ENCODE data around the gene PCDHA1. TPM values are rescaled to one million over a fixed set of nuclear protein-coding genes. Genes with fewer than 3 reads are reported as not detected.

Gene PCDHA1
- total RNA-seq, 1 donor from 2014 or later = not detected

DNA sequence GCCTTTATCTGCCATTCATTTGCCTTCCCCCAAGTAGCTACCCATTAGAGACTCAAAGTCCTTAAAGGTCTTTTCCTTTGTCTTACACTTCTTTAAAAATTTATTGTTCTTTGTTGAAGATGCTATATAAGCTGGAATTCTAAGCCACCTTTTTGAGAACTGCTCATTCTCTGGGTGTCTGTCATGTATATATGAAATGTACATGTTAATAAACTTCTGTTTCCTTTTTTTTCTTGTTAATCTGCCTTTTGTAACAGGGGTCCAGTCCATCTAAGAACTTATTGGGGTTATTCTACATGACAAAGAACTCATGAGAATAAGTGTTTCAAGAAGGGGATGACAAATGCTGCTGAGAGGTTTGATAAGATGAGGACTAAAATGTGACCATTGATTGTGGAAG is 221.9 kb downstream of the PCDHA1 start:
- no peak for DNase-seq (ENCODE audit: low spot score)
- H3K36me3 Mint-ChIP-seq (ENCODE audit: low read depth) = peaks cover 20% of the 10 kb centered on the region
- no peak overlapping the region for H3K27ac Mint-ChIP-seq (ENCODE audit: unreplicated experiment)
- H3K9me3 Mint-ChIP-seq (ENCODE audit: low read depth) = no peaks in the 10 kb centered on the region
- no peak overlapping the region for H3K4me3 Mint-ChIP-seq (ENCODE audit: unreplicated experiment)
- peaks cover 9% of the 10 kb centered on the region for H3K4me1 Mint-ChIP-seq (ENCODE audit: low read depth)
- TF ChIP-seq, protein P1, sequence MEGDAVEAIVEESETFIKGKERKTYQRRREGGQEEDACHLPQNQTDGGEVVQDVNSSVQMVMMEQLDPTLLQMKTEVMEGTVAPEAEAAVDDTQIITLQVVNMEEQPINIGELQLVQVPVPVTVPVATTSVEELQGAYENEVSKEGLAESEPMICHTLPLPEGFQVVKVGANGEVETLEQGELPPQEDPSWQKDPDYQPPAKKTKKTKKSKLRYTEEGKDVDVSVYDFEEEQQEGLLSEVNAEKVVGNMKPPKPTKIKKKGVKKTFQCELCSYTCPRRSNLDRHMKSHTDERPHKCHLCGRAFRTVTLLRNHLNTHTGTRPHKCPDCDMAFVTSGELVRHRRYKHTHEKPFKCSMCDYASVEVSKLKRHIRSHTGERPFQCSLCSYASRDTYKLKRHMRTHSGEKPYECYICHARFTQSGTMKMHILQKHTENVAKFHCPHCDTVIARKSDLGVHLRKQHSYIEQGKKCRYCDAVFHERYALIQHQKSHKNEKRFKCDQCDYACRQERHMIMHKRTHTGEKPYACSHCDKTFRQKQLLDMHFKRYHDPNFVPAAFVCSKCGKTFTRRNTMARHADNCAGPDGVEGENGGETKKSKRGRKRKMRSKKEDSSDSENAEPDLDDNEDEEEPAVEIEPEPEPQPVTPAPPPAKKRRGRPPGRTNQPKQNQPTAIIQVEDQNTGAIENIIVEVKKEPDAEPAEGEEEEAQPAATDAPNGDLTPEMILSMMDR (IDR thresholded peaks at IDR 0.05) = no peak
- no peaks in the 10 kb centered on the region for H3K27me3 Mint-ChIP-seq (ENCODE audit: low read depth)

DNA sequence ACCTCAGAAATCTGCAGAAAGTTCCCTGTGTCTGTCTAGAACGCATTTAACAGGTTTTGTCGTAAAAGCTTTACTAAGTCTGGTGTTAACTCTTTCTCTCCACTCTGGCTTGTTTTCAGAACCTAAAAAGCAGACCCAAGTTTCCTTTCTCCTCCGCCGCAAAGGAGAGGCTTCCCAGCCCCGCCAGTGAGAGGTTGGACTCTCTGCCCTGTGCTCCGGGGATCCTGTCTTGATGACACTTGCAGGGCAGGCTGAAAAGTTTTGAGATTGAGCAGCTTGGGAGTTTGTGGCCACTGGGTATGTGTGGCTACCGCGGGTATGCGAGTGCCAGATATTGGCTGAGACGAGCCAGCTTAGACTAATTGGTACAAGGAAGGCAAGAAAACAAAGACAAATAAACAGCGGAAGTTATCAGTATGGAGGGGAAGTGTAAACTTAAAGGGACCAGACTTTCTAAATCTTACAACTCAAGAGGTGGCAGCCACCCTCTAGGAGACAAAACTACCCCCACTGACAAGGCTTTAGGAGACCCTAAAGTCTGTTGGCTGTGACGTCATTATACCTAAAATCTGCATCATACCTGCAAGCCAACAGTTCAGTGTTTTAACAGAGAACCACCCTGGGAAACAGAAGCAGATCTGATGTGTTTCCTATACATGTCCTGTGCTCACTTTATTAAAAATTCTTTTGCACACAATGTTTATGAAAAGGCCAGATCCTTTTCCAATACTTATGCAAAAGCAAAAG is 224.3 kb downstream of the PCDHA1 start:
- Mint-ChIP-seq H3K4me1 (ENCODE audit: low read depth) (no peaks in the 10 kb centered on the region), H3K36me3 (ENCODE audit: low read depth) (peaks cover 22% of the 10 kb centered on the region), H3K27ac (ENCODE audit: unreplicated experiment) (no peak overlapping the region), H3K9me3 (ENCODE audit: low read depth) (no peaks in the 10 kb centered on the region), H3K4me3 (ENCODE audit: unreplicated experiment) (no peak overlapping the region), H3K27me3 (ENCODE audit: low read depth) (no peaks in the 10 kb centered on the region)
- DNase-seq (ENCODE audit: low spot score) = no peak
- TF ChIP-seq, protein P1 (IDR thresholded peaks at IDR 0.05) = no peak

DNA sequence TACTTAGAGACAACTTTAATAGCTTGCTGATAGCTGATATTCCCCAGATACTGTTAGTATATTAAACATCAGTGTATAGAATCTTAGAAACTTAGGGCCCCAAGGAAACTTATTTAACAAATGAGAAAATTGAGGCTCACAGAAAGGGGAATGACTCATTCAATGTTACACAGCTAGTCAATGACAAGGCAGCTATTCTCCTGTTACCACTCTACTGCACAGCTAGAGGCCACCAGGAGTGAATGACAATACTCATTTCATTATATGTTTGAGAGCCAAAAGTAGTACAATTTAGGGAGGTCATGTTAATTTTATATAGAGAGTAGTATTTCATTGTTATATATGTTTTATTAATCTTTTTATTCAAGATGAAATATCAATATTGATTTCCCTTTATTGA is 232.0 kb downstream of the PCDHA1 start:
- Mint-ChIP-seq H3K27me3 (ENCODE audit: low read depth) (no peaks in the 10 kb centered on the region), H3K36me3 (ENCODE audit: low read depth) (peaks cover 2% of the 10 kb centered on the region), H3K27ac (ENCODE audit: unreplicated experiment) (no peak overlapping the region), H3K4me1 (ENCODE audit: low read depth) (no peaks in the 10 kb centered on the region), H3K4me3 (ENCODE audit: unreplicated experiment) (no peak overlapping the region), H3K9me3 (ENCODE audit: low read depth) (no peaks in the 10 kb centered on the region)
- TF ChIP-seq, protein P1 (IDR thresholded peaks at IDR 0.05) = no peak
- DNase-seq (ENCODE audit: low spot score) = no peak

DNA sequence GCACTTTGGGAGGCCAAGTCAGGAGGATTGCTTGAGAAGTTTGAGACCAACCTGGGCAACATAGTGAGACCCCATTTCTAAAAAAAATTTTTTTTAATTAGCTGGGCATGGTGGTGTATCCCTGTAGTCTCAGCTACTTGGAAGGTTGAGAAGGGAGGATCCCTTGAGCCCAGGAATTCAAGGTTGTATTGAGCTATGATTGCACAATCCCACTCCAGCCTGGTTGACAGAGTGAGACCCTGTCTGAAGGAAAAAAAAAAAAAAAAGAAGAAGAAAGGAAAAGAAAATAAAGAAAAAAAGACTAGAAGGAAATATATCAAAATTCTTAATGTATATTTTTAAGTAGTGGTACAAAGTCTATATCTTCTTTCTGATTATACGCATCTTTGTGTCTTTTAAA is 236.4 kb downstream of the PCDHA1 start:
- no peak for DNase-seq (ENCODE audit: low spot score)
- Mint-ChIP-seq H3K9me3 (ENCODE audit: low read depth) (peaks cover 3% of the 10 kb centered on the region), H3K27me3 (ENCODE audit: low read depth) (no peaks in the 10 kb centered on the region), H3K4me3 (ENCODE audit: unreplicated experiment) (no peak overlapping the region), H3K36me3 (ENCODE audit: low read depth) (no peaks in the 10 kb centered on the region), H3K27ac (ENCODE audit: unreplicated experiment) (no peak overlapping the region), H3K4me1 (ENCODE audit: low read depth) (no peaks in the 10 kb centered on the region)
- TF ChIP-seq, protein P1 (IDR thresholded peaks at IDR 0.05) = no peak

DNA sequence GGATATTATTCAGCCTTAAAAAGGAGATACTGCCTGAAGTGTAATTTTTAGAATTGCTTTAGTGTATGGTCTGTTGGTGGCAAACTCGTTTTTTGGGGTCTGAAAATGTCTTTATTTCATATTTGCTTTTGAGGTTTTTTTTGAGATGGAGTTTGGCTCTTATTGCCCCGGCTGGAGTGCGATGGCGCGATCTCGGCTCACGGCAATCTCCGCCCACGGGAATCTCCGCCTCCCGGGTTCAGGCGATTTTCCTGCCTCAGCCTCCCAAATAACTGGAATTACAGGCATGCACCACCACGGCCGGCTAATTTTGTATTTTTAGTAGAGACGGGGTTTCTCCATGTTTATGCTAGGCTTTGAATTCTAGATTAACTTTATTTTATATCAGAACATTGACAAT is 245.1 kb downstream of the PCDHA1 start:
- H3K27ac Mint-ChIP-seq (ENCODE audit: unreplicated experiment) = no peak overlapping the region
- no peak overlapping the region for H3K4me3 Mint-ChIP-seq (ENCODE audit: unreplicated experiment)

More for the DNA sequence above, 245.1 kb downstream of the PCDHA1 start:
- Mint-ChIP-seq H3K4me1 (ENCODE audit: low read depth) (no peaks in the 10 kb centered on the region), H3K9me3 (ENCODE audit: low read depth) (no peaks in the 10 kb centered on the region), H3K27me3 (ENCODE audit: low read depth) (peaks cover 2% of the 10 kb centered on the region), H3K36me3 (ENCODE audit: low read depth) (no peaks in the 10 kb centered on the region)
- no peak for DNase-seq (ENCODE audit: low spot score)
- TF ChIP-seq, protein P1 (IDR thresholded peaks at IDR 0.05) = no peak
